ENCODE data around the gene KLK13. TPM values are rescaled to one million over a fixed set of nuclear protein-coding genes. Genes with fewer than 3 reads are reported as not detected.
A peak's percentile ranks its signal among the peaks of the same experiment; 100 is the strongest.

Gene KLK13
- total RNA-seq, 4 donors from 2014 or later = 1.2 to 5.0 (median 1.3) TPM; not detected in 1

DNA sequence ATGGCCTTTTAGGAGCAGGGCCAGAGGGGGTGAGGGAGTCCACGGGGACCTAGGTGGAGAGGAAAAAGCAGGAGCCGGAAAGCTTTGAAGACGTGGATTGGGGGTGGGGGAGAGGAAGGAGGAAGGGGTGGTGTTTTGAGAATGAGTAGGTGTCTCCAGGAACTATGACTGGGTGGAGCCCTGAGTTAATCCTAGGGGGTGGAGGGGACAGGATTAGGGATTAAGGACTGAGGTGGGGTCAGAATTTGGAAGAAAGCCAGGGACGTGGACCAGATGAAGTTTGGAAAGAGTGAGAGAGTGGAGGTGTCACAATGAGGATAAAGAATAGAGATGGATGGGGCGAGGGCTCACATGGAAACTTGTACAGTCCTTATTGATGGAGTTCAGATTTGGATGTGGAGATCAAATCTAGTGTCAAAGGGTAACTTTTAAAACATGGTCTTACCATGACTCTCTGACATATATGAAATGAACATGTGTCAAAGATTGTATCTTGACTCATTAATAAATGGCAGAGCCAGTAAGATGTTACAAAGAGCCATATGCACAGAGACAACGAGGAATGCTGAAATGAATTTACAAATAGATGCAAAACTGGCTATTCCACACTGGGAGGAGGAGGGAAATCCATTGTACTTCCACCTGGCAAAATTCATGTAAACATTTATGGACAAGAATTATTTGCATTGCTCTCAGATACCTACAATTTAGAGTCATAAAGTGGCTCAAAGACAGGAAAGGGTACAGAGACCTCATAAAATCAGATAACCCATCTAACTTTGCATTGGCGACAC lies 1.7 kb upstream of the KLK13 start:
- no peak for DNase-seq
- Histone ChIP-seq H3K4me1 (peaks cover 0 to 7% (median 0%) of the 10 kb centered on the region in 4 donors), H3K27ac (no peak overlapping the region), H3K27me3 (no peaks in the 10 kb centered on the region), H3K36me3 (no peaks in the 10 kb centered on the region), H3K4me3 (no peak overlapping the region), H3K9me3 (no peaks in the 10 kb centered on the region)
- no peak for TF ChIP-seq POLR2A (IDR thresholded peaks at IDR 0.05)
- TF ChIP-seq, protein P1, sequence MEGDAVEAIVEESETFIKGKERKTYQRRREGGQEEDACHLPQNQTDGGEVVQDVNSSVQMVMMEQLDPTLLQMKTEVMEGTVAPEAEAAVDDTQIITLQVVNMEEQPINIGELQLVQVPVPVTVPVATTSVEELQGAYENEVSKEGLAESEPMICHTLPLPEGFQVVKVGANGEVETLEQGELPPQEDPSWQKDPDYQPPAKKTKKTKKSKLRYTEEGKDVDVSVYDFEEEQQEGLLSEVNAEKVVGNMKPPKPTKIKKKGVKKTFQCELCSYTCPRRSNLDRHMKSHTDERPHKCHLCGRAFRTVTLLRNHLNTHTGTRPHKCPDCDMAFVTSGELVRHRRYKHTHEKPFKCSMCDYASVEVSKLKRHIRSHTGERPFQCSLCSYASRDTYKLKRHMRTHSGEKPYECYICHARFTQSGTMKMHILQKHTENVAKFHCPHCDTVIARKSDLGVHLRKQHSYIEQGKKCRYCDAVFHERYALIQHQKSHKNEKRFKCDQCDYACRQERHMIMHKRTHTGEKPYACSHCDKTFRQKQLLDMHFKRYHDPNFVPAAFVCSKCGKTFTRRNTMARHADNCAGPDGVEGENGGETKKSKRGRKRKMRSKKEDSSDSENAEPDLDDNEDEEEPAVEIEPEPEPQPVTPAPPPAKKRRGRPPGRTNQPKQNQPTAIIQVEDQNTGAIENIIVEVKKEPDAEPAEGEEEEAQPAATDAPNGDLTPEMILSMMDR (IDR thresholded peaks at IDR 0.05) = no peak

DNA sequence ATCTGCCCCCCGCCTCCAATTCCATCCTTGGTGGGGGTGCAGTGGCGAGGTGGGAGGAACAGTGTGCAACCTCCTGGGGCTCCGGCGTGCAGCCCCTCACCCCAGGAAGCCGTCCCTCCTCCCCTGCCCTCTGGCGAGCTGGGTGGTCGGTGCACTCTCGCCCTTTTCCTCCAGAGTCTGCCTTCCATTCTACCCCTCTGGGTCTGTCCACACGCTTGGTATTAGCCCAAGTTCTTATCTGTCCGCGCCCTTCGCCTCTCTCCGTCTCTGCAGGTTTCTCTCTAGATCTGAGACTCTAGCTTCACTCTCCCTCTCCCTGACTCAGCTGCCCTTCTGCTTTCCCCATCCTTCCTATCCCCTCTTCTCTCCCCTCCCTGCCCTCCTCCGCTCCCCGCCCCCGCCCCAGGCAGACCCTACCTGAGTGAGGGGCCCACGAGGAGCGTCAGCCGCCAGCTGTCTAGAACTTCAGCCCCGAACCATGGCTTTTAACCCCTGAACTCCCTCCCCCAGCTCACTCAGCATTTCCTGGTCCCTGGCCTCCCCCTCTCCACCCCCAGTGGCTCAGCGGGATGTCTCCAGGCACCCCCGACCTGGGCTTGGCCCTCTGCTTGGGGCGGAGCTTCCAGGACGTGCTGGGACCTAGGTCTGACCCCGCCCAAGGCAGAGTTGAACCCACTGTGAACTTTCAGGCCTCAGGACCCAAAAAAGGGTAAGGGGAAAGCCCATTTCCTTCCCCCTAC lies 499 bp upstream of the KLK13 start:
- Histone ChIP-seq H3K27me3 (no peaks in the 10 kb centered on the region), H3K27ac (no peak overlapping the region), H3K36me3 (no peaks in the 10 kb centered on the region), H3K4me1 (peaks cover 0 to 7% (median 0%) of the 10 kb centered on the region in 4 donors), H3K9me3 (no peaks in the 10 kb centered on the region), H3K4me3 (peak overlapping the region in 1 of 4 donors; percentile 27)
- TF ChIP-seq POLR2A (IDR thresholded peaks at IDR 0.05) = no peak
- TF ChIP-seq, protein P1 (IDR thresholded peaks at IDR 0.05) = no peak
- no peak for DNase-seq

DNA sequence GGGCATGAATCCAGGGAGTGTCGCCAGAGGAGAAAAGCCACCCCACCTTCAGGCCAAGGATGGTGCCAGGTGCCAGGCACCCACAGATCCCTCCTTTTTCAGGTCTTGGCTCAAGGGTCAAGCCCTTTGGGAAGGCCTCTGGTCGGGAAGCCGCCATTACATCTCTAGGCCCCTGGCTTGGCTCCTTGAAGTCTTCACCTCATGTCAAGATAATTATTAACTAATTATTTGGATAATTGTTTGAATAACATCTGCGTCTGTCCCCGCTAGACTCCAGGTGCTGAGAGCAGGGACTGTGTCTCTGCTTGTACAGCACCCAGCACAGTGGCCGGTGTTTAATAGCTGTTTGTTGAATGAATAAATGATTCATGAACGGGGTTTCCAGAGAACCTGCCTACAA lies 1.2 kb downstream of the KLK13 start:
- no peaks in the 10 kb centered on the region for H3K36me3 ChIP-seq
- H3K9me3 ChIP-seq = no peaks in the 10 kb centered on the region
- H3K4me1 ChIP-seq = peaks cover 0 to 7% (median 0%) of the 10 kb centered on the region in 4 donors
- no peak overlapping the region for H3K4me3 ChIP-seq
- DNase-seq = no peak
- no peaks in the 10 kb centered on the region for H3K27me3 ChIP-seq
- H3K27ac ChIP-seq = no peak overlapping the region
- no peak for TF ChIP-seq POLR2A (IDR thresholded peaks at IDR 0.05)
- TF ChIP-seq, protein P1 (IDR thresholded peaks at IDR 0.05) = no peak

DNA sequence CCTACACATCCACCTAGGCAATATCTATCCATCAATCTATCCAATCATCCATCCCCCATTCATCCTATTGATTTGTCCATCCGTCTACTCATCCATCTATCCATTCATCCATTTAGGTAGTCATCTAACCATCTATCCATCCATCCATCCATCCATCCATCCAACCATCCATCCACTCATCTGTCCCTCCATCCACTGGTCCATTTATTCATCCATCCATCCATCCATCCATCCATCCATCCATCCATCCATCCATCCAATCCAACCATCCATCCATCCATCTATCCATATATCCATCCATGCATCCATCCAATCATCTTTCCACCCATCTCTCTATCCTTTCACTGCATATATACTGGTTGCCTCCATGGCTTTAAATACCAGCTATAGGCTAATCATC lies 3.9 kb downstream of the KLK13 start:
- TF ChIP-seq POLR2A (IDR thresholded peaks at IDR 0.05) = no peak
- TF ChIP-seq, protein P1 (IDR thresholded peaks at IDR 0.05) = no peak
- DNase-seq = no peak
- Histone ChIP-seq H3K9me3 (no peaks in the 10 kb centered on the region), H3K36me3 (no peaks in the 10 kb centered on the region), H3K4me3 (no peak overlapping the region), H3K27ac (no peak overlapping the region), H3K27me3 (no peaks in the 10 kb centered on the region), H3K4me1 (peaks cover 0 to 7% (median 0%) of the 10 kb centered on the region in 4 donors)

DNA sequence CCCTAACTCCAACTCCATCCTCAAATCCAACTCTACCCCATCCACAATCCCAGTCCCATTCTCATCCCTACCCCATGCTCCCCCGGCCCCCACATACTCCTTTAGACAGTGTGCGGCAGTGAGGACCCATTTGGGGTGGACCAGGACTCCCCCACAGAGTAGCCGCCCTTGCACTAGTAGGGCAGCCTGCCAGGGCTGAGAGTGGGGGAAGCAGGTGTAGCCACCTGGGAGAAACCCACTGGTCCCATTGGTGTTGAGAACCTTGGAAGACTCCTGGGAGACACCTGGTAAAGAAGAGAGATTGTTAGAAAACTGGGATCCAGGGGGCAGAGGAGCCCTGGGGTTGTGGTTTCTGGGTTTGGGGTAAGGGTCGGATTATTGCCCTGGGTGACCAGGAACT lies 4.6 kb downstream of the KLK13 start:
- no peaks in the 10 kb centered on the region for H3K36me3 ChIP-seq
- no peak overlapping the region for H3K27ac ChIP-seq
- no peak overlapping the region for H3K4me3 ChIP-seq
- no peaks in the 10 kb centered on the region for H3K27me3 ChIP-seq
- no peak for DNase-seq
- H3K4me1 ChIP-seq = peaks cover 0 to 6% (median 0%) of the 10 kb centered on the region in 4 donors
- TF ChIP-seq, protein P1 (IDR thresholded peaks at IDR 0.05) = no peak
- no peak for TF ChIP-seq POLR2A (IDR thresholded peaks at IDR 0.05)
- no peaks in the 10 kb centered on the region for H3K9me3 ChIP-seq
